TTC549 (cell line): Measurements from ENCODE around the gene SLC7A9.
"Not testable (repeated sequence)": the region's sequence is repeated elsewhere in the genome, so short reads cannot be mapped to it uniquely, and the experiment has no call there.

Source experiments
- FAIRE-seq: peaks from 2 replicates; lab custom pipeline; 2012; peaks lifted over from hg19 to GRCh38; lab: Jason Lieb, UNC

SLC7A9 gene

GRCh38 chr19:32869369-32869965 lies at the start of gene SLC7A9:
SLC7A9 (minus strand) TSS chr19:32869767; CDS start chr19:32868534, 1,233 bp downstream.
- FAIRE-seq, result no peak

DNA sequence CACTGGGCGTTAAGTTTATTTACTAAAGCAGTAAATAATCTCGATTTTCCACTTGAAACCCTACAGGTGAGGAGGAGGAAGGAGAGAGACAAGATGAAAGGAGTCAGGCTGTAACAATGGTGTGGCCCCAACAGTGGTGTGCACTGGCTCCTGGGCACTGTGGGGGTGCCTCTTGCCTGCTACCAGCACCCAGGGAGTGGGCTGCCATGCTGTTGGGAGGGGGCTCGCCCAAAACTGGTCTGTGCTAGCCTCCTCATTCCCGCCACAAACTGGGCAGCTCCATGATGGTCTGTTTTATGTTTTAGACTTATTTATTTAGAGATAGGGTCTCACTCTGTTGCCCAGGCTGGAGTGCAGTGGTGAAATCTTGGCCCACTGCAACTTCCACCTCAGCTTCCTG lies 49.8 kb upstream of the SLC7A9 start:
- no peak for FAIRE-seq

- no peak for FAIRE-seq
Measured at GRCh38 chr19:32917616-32917996, 48.0 kb upstream of the SLC7A9 start.

DNA sequence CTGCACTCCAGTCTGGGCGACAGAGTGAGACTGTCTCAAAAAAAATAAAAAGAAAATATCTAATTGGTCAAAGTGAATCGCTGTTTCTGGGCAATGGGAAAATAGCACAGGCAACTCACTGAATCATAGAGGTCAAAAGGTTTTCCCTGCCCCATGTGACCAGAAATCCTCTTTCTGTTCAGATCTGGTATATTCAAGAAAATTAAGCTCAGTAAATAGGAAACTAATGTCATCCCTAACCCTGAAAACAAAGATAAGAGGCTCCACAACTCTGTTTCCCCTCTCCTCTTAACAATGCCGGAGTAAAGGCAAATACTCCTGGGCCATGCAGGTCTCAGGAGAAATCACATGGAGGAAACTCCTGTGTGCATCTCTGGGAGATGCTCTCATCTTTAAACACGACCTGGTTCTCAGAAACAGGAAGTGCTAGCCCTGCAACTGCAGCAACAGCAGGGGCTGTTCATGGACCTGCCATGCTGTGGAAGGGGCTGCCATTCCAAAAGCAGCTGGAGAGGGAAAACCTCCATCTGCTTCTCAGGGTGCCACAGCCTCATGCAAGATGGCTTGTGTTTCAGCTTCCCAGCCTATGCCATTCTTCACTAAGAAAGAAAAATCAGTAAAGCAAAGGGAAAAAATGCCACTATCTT lies 47.5 kb upstream of the SLC7A9 start:
- FAIRE-seq, result no peak

GRCh38 chr19:32914879-32915660 lies 45.5 kb upstream of the SLC7A9 start:
- FAIRE-seq, result no peak

DNA sequence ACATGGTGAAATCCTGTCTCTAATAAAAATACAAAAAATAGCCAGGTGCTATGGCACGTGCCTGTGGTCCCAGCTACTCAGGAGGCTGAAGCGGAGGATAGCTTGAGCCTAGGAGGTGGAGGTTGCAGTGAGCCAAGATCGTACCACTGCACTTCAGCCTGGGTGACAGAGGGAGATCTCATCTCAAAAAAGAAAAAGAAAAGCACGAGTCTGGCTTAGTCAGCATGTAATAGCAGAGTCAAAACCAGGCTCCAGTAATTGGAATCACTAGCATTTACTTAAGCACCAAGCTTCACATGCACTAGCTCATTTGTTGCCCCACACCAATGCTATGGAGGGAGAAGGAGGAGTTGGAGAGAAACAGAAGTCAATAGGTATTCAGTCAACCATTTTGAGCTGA lies 41.9 kb upstream of the SLC7A9 start:
- FAIRE-seq, result no peak

DNA sequence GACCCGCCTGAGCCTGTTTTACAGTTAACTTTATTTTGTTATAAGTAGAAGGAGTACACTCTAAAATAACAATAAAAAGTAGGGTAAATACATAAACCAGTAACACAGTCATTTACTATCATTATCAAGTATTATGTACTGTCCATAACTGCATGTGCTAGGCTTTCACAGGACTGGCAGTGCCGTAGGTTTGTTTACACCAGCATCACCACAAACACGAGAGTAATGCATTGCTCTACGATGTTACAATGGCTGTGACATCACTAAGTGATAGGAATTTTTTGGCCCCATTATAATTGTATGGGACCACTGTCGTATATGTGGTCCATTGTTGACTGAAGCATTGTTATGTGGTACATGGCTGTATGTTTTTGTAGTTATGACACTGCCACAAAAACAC lies 41.3 kb upstream of the SLC7A9 start:
- no peak for FAIRE-seq

- no peak for FAIRE-seq
Measured at GRCh38 chr19:32910094-32910493, 40.5 kb upstream of the SLC7A9 start.

DNA sequence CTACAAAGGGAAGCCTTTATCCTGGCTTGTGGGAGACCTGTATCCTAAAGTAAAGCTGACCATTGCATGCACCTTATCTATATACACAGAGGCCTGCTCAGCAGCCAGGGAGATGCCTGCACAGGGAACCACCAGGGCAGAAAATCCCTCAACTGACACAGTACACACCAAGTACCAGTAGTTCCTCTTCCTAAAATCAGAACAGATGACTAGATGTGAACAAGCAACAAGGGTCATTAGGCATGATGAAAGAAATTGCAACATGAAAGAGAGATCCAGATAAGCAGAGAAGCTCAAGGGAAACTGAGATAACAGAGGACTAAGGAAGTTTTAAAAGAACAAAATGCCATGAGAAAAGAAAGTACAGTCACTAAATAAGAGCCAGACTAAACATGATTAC lies 39.7 kb upstream of the SLC7A9 start:
- FAIRE-seq, result no peak

GRCh38 chr19:32908641-32909190 lies 39.1 kb upstream of the SLC7A9 start:
- no peak for FAIRE-seq

DNA sequence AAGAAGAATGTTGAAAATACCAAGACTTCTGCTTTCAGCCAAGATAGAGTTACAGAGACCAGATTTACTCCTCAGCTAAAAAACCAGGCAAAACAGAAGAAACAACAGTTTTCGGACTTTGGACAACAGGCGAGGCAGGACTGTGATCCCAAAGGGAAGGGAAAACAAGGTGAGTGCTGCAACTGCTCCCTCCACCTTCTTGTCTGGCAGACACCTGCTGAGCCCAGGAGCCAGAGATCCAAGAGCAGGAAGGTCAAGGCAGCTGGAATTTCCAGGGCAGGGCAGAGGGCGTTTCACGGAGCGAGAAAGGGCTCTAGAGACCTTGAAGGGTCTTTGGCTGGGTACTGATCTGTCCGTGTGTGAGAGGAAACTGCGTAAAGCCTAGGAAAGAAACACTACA lies 32.9 kb upstream of the SLC7A9 start:
- FAIRE-seq, result no peak

DNA sequence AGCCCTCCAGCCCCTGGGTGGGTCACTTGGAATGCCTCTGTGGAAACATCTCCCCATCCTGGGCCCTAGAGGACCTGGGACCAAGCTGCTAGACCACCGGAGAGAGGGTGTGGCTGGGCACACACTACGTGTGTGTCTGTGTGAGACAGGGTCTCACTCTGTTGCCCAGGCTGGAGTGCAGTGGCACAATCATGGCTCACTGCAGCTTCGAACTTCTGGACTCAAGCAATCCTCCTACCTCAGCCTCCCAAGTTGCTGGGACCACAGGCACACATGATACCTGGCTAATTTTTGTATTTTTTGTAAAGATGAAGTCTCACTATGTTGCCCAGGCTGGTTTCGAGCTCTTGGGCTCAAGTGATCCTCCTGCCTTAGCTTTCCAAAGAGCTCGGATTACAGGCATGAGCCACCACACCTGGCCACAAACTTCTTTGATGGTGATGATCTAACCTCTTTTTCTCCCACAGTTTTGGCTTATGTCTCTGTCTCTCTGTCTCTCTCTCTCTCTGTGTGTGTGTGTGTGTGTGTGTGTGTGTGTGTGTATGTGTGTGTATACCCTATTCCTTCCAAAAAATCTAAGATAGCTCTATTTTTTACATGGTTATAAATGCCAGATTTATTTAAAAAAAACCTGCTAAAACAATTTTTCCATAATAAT lies 32.1 kb upstream of the SLC7A9 start:
- FAIRE-seq, result no peak

GRCh38 chr19:32896516-32897214 lies 27.1 kb upstream of the SLC7A9 start:
- FAIRE-seq, result no peak

DNA sequence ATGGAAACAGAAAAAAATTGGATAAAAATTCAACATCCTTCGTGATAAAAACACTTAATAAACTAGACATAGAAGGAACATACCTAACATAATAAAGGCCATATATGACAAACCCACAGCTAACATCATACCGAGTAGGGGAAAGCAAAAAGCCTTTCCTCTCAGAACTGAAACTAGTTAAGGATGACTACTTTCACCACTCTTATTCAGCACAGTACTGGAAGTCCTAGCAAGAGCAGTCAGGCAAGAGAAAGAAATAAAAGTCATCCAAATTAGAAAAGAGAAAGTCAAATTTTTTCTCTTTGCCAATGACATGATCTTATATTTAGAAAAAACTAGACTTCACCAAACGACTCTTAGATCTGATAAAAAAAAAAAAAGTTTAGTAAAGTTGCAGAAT lies 25.8 kb upstream of the SLC7A9 start:
- no peak for FAIRE-seq

GRCh38 chr19:32891609-32892008 lies 22.0 kb upstream of the SLC7A9 start:
- FAIRE-seq, result no peak

- no peak for FAIRE-seq
Measured at GRCh38 chr19:32890841-32891240, 21.3 kb upstream of the SLC7A9 start.

DNA sequence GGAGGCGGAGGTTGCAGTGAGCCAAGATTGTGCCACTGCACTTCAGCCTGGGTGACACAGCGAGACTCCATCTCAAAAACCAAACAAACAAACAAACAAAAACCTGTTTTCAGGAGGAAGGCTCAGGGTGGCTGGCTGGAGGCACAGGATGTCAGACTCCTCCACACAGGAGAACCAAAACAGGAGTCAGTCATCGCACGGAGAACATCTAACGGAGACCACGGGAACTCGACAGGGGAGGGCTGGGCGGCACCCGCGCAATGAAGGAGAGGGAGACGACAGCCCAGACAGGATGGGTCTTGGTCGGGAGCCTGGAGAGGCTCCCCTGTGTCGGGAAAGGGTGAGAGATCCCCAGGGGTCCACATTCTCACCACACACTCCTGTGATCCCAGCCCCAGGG lies 20.8 kb upstream of the SLC7A9 start:
- no peak for FAIRE-seq

DNA sequence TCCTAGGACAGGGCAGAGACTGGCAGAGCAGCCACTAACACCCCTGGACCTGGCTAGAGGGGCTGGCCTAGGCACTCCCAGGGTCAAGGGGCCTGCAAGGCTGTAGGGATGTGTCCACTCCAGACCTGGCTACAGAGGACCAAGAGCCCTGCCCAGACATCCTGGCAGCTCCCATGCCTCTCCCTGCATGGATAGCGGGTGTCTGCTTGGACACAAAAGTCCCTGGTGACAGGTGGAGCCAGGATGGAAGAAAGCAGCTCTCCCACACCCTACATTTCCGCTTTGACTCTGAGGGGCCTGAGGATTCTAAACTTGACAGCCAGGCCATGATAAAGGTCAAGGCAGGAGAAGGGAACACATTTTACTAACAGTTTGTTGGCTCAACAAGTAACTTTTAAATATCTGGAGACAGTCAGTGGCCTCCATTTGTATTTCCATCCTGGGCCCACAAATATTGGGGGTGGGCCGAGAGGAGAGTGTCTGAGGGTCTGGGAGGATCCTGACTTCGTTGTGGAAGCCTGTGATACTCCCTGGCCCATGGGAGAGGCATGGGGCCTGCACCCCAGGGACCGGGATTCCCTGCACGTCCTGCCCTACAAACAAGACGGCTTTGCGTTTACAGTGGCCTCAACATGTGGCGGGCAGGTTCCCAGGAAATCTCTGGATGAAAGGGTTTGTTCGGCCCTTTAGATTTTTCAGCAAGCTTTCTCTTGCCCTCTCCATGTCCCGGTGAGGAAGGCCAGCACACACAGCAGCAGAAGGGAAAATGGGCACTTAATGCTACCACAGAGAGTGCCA lies 19.8 kb upstream of the SLC7A9 start:
- no peak for FAIRE-seq

DNA sequence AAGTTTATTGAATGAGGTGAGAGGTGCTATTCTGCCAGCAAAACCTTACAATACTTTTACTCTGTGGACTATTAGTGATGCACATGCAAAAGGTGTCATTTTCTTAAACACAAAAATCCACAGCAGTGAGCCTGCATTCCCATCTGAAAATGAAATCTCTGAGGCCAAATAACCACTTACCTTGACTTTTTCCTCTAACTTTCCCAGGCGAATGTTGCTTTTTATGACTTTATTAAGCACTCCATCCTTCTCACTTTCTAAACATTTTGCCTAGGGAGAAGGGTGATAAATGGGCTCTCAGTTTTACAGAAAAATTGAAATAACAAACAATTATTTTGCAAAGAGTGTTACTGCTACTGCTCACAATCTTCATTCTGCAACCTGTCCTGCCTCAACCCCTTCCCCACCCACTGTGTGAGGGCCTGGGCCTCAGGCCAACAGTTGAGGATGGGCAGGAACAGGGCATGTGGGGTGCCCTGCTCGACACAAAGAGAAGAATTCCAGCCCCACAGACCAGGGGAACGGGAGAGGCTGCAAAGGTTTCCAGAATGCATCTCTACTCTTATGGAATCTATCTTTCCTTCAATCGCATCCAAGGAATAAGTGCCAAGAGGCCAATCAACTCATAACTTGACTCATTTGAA lies 18.1 kb upstream of the SLC7A9 start:
- FAIRE-seq, result no peak

- FAIRE-seq, result no peak
Measured at GRCh38 chr19:32886241-32886640, 16.7 kb upstream of the SLC7A9 start.

- not testable (repeated sequence) for FAIRE-seq
Measured at GRCh38 chr19:32885255-32885654, 15.7 kb upstream of the SLC7A9 start.
